ENCODE measurements around the gene COX8C. TPM values are rescaled to one million over a fixed set of nuclear protein-coding genes. Genes with fewer than 3 reads are reported as not detected.

Gene COX8C
- total RNA-seq, 1 donor from 2014 or later, result not detected

GRCh38 chr14:93317875-93318807, 28.8 kb upstream of the COX8C start:
- no peak overlapping the region for H3K27ac Mint-ChIP-seq
- H3K4me3 Mint-ChIP-seq, result no peak overlapping the region
- H3K27me3 Mint-ChIP-seq, result no peaks in the 10 kb centered on the region
- no peak for TF ChIP-seq CTCF (conservative IDR thresholded peaks at IDR 0.05)
- DNase-seq (ENCODE audit: extremely low spot score, unreplicated experiment), result no peak
- H3K9me3 Mint-ChIP-seq, result no peaks in the 10 kb centered on the region
- peaks cover 19% of the 10 kb centered on the region for H3K4me1 Mint-ChIP-seq (ENCODE audit: unreplicated experiment)
- H3K36me3 Mint-ChIP-seq, result peaks cover 5% of the 10 kb centered on the region

- Mint-ChIP-seq H3K4me1 (ENCODE audit: unreplicated experiment) (peaks cover 27% of the 10 kb centered on the region), H3K27ac (no peak overlapping the region), H3K27me3 (no peaks in the 10 kb centered on the region), H3K36me3 (peaks cover 5% of the 10 kb centered on the region), H3K9me3 (no peaks in the 10 kb centered on the region), H3K4me3 (no peak overlapping the region)
- no peak for TF ChIP-seq CTCF (conservative IDR thresholded peaks at IDR 0.05)
- DNase-seq (ENCODE audit: extremely low spot score, unreplicated experiment), result no peak
Measured at GRCh38 chr14:93318927-93319326, 28.1 kb upstream of the COX8C start.

GRCh38 chr14:93319494-93319893, 27.5 kb upstream of the COX8C start:
- H3K4me1 Mint-ChIP-seq (ENCODE audit: unreplicated experiment), result peaks cover 28% of the 10 kb centered on the region
- no peaks in the 10 kb centered on the region for H3K9me3 Mint-ChIP-seq
- no peak overlapping the region for H3K27ac Mint-ChIP-seq

GRCh38 chr14:93319958-93320357, 27.0 kb upstream of the COX8C start:
- Mint-ChIP-seq H3K27ac (no peak overlapping the region), H3K9me3 (no peaks in the 10 kb centered on the region), H3K4me3 (no peak overlapping the region), H3K4me1 (ENCODE audit: unreplicated experiment) (peaks cover 32% of the 10 kb centered on the region), H3K27me3 (no peaks in the 10 kb centered on the region), H3K36me3 (peaks cover 5% of the 10 kb centered on the region)
- no peak for TF ChIP-seq CTCF (conservative IDR thresholded peaks at IDR 0.05)
- no peak for DNase-seq (ENCODE audit: extremely low spot score, unreplicated experiment)

More at GRCh38 chr14:93319494-93319893, 27.5 kb upstream of the COX8C start:
- Mint-ChIP-seq H3K36me3 (peaks cover 5% of the 10 kb centered on the region), H3K27me3 (no peaks in the 10 kb centered on the region), H3K4me3 (no peak overlapping the region)
- DNase-seq (ENCODE audit: extremely low spot score, unreplicated experiment), result no peak
- TF ChIP-seq CTCF (conservative IDR thresholded peaks at IDR 0.05), result no peak

GRCh38 chr14:93320489-93320888, 26.5 kb upstream of the COX8C start:
- Mint-ChIP-seq H3K4me3 (no peak overlapping the region), H3K9me3 (no peaks in the 10 kb centered on the region), H3K36me3 (peaks cover 5% of the 10 kb centered on the region), H3K27ac (no peak overlapping the region), H3K4me1 (ENCODE audit: unreplicated experiment) (peaks cover 32% of the 10 kb centered on the region), H3K27me3 (no peaks in the 10 kb centered on the region)
- no peak for DNase-seq (ENCODE audit: extremely low spot score, unreplicated experiment)
- TF ChIP-seq CTCF (conservative IDR thresholded peaks at IDR 0.05), result no peak

Data from type B pancreatic cell (in vitro differentiated cells).